ENCODE data around the gene ZNF860. TPM values are rescaled to one million over a fixed set of nuclear protein-coding genes. Genes with fewer than 3 reads are reported as not detected.
A peak's percentile ranks its signal among the peaks of the same experiment; 100 is the strongest.

ZNF860 gene
- total RNA-seq, 4 donors from 2014 or later = under 0.01 to 0.66 (median 0.28) TPM

DNA sequence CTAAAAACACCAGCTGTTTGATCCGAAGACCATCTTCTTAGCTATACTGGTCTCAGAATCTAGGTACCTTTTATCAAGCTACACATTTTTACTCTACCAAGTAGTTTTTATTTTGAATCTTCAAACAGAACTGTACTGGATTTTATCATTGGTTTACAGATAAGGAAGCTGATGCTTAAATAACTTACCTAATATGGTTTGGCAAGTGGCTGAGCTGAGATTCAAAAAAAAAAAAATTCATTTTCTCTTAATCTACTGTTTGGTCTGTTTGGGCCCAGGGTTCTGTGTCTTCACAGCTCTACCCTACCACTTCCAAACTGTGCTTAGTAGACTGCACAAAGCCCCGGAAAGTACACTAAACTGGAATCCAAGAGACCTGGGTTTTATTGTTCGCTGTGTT, 35.7 kb downstream of the ZNF860 start:
- Histone ChIP-seq H3K4me3 (no peak overlapping the region), H3K36me3 (no peaks in the 10 kb centered on the region), H3K9me3 (no peaks in the 10 kb centered on the region), H3K27ac (replicated peaks in 1 of 4) (no peak overlapping the region), H3K27me3 (no peaks in the 10 kb centered on the region), H3K4me1 (peaks cover 0 to 20% (median 15%) of the 10 kb centered on the region in 4 donors)
- DNase-seq (ENCODE audit: extremely low spot score) = no peak
- intact Hi-C loops (cut with DNase I) = no loop called here
- 85% methylated on average over 3 of the region's 3 CpGs for WGBS
- TF ChIP-seq POLR2AphosphoS5 (IDR thresholded peaks at IDR 0.05) = no peak
- no peak for TF ChIP-seq EP300 (IDR thresholded peaks at IDR 0.05)
- no peak for TF ChIP-seq POLR2A (IDR thresholded peaks at IDR 0.05; ENCODE audit: low read depth)
- no peak for TF ChIP-seq CTCF (IDR thresholded peaks at IDR 0.05)

GRCh38 chr3:32018757-32019564, 37.4 kb downstream of the ZNF860 start:
- Histone ChIP-seq H3K4me3 (no peak overlapping the region), H3K4me1 (peaks cover 0 to 20% (median 15%) of the 10 kb centered on the region in 4 donors), H3K9me3 (no peaks in the 10 kb centered on the region), H3K27ac (replicated peaks in 1 of 4) (no peak overlapping the region), H3K27me3 (no peaks in the 10 kb centered on the region), H3K36me3 (no peaks in the 10 kb centered on the region)
- 49% methylated on average over 5 of the region's 5 CpGs for WGBS
- intact Hi-C loops (cut with DNase I) = loop anchor here (1.0 kb wide), 1 partner anchor 125 kb away; no protein-coding TSS in a partner anchor
- peak; percentile 76 to 82 (median 77) for TF ChIP-seq CTCF (IDR thresholded peaks at IDR 0.05)
- no peak for TF ChIP-seq POLR2A (IDR thresholded peaks at IDR 0.05; ENCODE audit: low read depth)
- DNase-seq (ENCODE audit: extremely low spot score) = no peak

DNA sequence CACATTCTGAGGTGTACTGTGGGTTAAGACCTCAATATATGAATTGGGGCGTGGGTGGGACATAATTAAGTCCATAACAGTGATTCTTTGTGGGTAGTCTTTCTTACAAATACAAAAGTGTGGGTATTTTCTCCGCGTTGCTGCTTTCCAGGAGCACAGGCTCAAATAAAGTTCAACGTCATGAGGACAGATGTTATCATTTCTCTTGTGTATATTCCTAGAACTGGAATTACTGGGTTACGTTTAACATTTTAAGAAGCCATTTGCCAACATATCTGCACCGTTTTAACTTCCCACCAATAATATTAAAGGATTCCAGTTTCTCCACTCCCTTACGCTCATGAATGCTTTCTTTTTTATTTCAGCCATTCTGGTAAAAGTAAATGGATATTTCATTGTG, 39.6 kb downstream of the ZNF860 start:
- H3K27me3 ChIP-seq = no peaks in the 10 kb centered on the region
- no peaks in the 10 kb centered on the region for H3K9me3 ChIP-seq
- no peaks in the 10 kb centered on the region for H3K36me3 ChIP-seq
- intact Hi-C loops (cut with DNase I) = no loop called here
- 85% methylated on average over 7 of the region's 7 CpGs for WGBS
- no peak overlapping the region for H3K27ac ChIP-seq (replicated peaks in 1 of 4)
- no peak for TF ChIP-seq POLR2A (IDR thresholded peaks at IDR 0.05; ENCODE audit: low read depth)
- TF ChIP-seq CTCF (IDR thresholded peaks at IDR 0.05) = no peak
- TF ChIP-seq POLR2AphosphoS5 (IDR thresholded peaks at IDR 0.05) = no peak
- no peak for TF ChIP-seq EP300 (IDR thresholded peaks at IDR 0.05)
- H3K4me1 ChIP-seq = peaks cover 0 to 20% (median 15%) of the 10 kb centered on the region in 4 donors
- H3K4me3 ChIP-seq = no peak overlapping the region
- DNase-seq (ENCODE audit: extremely low spot score) = no peak

DNA sequence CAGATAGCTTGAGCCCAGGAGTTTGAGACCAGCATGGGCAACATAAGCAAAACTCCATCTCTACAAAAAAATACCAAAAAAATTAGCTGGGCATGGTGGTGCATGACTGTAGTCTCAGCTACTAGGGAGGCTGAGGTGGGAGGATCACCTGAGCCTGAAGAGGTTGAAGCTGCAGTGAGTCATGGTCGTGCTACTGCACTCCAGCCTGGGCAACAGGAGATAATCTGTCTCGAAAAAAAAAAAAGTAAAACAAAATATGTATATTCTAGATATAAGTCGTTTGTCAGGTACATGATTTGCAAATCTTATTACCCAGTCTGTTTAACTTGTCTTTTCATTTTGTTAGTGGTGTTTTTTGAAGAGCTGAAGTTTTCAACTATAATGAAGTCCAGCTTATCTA, 40.2 kb downstream of the ZNF860 start:
- no peak for DNase-seq (ENCODE audit: extremely low spot score)
- intact Hi-C loops (cut with DNase I) = no loop called here

More for the DNA sequence above, 40.2 kb downstream of the ZNF860 start:
- H3K36me3 ChIP-seq = no peaks in the 10 kb centered on the region
- no peak overlapping the region for H3K4me3 ChIP-seq
- no peaks in the 10 kb centered on the region for H3K9me3 ChIP-seq
- H3K27me3 ChIP-seq = no peaks in the 10 kb centered on the region
- H3K4me1 ChIP-seq = peaks cover 0 to 20% (median 15%) of the 10 kb centered on the region in 4 donors
- TF ChIP-seq CTCF (IDR thresholded peaks at IDR 0.05) (no peak), POLR2A (IDR thresholded peaks at IDR 0.05; ENCODE audit: low read depth) (no peak), POLR2AphosphoS5 (IDR thresholded peaks at IDR 0.05) (no peak), EP300 (IDR thresholded peaks at IDR 0.05) (no peak)
- H3K27ac ChIP-seq (replicated peaks in 1 of 4) = no peak overlapping the region
- 63% methylated on average over 3 of the region's 3 CpGs for WGBS

All from esophagus muscularis mucosa (tissue), 4 donors.